ENCODE results near the gene RPL28.

RPL28 gene

DNA sequence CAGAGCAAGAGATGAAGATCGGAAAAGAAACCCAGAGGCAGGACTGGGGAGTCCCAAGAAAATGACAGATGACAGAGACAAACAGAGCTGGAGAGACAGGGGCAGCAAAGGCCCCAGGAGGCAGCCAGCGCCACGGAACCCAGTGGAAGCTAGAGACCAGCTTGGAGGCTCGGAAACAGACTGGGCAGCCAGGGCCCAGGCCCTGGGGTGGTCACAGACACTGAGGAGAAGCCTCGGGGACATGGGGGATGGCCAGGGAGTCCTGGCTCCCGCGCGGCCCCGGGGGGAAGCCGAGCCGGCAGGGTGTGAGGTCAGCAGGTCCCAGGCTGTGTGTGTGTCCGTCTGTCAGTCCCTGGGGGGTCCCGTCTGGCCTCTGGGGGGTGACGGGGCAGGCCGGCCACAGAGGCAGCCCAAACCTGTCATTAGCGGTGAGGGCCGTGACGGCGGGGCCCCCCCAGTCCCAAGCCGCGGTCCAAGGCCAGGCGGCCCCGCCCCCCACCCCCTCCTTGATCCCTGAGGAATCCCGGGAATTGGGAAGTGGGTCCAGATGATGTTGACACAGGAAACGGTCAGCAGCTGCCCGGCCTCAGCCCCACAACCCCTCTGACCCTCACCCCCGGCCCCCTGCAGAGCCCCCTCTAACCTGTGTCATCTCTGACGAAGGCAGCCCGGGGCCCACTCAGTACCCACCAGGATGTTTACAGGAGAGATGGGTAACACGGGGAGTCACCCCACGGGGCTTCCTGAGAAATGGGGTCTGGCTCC lies 11.6 kb upstream of the RPL28 start:
- no peak for DNase-seq

DNA sequence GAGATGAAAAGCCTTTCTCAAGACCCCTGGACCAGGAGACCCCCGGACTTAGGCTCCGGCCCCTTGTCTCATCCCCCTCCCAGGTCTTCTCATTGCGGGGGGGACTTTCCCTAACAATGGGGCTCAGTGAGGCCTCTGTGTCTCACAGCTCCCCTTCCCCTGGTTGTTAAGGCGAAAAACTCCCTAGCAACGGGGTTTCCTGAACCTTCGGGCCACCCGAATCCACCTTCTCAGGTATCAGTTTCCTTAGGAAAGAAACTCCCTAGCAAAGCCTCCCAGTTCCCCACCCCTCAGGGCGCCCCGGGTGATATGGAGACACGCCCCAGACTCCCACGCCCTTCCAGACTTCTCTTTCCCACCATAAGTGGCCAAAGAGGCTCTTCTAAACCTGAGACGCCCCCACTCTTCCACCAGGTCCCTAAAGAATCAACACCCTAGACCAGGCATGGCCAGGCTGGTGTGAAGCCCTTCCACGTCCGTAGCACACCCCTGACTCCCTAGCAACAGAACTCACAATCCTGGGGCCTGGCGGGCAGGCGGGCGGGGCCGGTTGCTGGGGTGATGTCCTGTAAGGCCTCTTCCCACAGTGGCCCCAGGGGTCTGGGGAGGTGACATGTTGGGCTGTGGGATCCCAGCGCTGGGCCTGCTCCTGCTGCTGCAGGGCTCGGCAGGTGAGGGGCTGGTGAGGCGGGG lies 9.3 kb upstream of the RPL28 start, which contains the start of gene TMEM190:
TMEM190 (plus strand) TSS at position 586 of the 693 bp plus-strand sequence; CDS start at position 614, 28 bp downstream.
- DNase-seq: no peak

DNA sequence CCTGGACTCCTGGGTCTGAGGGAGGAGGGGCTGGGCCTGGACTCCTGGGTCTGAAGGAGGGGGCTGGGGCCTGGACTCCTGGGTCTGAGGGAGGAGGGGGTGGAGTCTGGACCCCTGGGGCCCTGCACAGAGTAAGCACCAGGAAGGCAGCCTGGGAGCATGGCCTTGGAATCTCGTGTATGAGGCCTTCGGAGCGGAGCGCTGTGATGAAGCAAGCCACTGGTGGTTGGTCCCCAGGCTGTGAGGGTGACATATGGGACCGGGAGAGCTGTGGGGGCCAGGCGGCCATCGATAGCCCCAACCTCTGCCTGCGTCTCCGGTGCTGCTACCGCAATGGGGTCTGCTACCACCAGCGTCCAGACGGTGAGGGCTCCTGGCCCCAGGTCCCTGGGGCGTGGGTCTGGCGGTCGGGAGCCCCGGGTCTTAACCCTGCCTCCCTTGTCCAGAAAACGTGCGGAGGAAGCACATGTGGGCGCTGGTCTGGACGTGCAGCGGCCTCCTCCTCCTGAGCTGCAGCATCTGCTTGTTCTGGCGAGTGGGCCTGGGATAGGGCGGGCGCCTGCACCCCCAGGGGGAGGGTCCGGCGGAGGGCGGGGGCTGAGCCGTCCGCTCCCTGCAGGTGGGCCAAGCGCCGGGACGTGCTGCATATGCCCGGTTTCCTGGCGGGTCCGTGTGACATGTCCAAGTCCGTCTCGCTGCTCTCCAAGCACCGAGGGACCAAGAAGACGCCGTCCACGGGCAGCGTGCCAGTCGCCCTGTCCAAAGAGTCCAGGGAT lies 8.2 kb upstream of the RPL28 start:
- no peak for DNase-seq

DNA sequence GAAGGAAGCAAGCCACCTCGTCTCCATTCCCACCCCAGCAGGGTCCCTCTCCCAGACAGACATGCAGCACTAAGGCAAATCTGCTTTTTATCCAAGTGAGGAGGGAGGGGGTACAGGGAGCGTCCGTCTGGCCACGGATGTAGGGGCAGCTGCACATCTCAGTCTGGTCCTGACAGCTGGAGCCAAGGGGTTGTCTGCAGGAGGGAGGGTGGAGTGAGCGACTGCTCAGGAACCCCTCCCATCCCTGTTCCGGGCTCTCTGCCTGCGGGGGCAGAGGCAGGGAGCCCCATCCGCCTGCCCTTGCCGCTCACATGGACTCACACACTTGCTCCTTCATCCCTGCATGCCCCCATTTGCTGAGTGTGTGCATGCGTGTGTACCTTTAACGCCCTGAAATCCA lies 6.6 kb upstream of the RPL28 start:
- no peak for DNase-seq

DNA sequence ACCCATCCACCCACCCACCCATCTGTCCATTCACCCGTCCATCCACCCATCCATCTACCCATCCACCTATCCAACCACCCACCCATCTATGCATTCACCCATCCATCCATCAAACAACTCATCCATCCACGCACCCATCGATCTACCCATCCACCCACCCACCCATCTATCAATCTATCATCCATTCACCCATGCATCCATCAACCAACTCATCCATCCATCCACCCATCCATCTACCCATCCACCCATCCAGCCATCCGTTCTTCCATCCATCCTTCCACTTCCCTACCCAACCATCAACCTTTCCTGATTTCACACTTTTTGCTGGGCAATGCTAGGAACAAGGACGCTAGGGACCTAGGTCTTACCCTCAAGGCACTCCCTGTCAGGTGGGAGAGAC lies 3.7 kb upstream of the RPL28 start:
- DNase-seq: no peak

DNA sequence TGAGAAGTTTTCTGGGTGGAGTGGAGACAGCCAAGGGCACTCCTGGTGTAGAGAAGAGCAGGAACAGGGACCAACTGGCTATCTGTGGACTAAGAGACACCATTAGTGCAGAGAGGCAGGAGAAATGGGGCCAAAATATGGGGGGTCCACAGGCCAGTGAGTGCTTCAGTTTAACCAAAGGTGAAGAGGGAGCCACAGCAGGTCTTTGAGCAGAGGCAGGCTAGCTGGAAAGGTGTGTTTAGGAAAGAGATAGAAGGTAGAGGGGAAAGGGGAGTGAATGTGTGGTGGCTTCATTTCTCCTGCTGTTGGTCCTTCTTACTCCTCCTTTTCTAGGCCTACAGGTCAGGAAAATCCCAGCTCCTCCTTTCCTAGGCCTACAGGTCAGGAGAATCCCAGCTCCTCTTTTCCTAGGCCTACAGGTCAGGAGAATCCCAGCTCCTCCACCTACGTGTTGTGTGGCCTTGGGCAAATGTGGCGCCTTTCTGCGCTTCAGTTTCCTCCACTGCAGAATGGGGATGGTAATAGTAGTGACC lies 3.1 kb upstream of the RPL28 start:
- no peak for DNase-seq

DNA sequence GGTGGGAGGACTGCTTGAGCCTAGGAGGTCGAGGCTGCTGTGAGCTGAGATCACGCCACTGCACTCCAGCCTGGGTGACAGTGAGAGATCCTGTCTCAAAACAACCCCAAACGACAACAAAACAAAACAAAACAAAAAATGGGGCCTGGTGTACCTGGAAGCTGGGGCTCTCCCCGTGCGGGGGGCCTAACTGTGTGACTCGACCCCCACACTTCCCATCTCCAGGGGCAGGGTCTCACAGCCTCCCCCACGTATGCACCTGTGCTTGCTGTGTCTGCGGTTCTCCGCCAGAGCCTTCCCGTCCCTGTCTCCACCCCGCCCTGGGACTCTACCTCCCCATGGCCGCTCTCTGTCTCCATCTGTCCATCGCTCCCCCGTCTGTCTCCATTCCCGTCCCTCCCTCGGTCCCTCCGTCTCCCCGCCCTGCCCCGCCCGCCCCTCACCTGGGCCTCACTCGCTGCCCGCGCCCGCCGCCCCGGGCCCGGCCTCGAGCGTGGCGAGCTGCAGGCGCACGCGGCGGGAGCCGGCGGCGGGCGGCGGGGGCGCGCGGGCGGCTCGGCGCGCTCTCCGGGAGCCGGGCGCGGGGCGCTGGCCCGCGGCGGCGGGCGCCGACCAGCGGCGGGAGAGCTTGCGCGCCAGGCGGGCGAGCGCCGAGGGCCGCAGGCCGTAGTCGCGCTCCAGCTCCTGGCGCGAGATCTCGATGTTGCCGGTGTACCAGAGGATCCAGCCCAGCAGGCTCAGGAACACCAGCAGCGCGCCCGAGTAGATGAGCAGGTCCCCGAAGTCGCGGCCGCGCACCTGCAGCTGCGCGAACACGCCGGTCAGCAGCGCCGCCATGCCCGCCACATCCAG lies 2.2 kb upstream of the RPL28 start:
- peak in 9 of 14 donors; percentile 6 to 54 (median 32) for DNase-seq

DNA sequence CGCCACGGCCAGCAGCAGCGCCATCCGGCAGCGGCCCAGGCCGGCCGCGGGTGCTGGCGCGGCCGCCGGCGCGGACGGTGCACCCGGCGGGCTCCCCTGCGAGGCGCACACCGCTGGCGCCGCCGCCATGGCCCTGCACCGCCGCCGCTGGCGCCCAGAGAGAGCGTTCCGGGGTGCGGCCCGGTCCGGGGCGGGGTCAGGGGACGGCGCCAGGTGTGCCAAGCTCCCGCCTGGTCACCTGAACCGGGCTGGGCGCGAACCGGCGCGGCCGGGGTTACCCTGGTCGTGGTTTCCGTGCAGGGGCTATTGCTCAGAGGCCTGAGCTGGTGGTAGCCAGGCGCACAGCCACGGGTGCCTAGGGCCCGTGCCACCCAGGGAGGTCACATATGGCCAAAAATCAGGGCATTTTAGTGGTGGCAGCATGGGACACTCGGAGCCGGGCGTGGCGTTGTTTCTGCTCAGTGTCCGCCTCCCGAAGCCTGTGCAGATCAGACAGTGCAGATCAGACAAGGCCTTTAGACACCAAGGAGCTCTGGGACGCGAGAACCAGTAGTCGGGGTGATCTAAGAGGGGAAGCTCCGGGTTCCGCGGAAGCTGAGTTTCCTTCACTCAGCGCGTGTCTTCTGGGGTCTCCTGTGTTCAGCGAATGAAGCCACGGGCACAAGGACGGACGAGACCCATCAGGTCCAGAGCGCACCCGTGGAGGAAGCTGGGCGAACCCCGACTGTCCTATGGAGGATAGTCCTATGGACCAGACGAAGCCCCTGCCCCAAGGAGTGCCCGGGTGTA lies 1.4 kb upstream of the RPL28 start, which contains the start of gene TMEM238:
TMEM238 (minus strand) TSS at position 162 of the 789 bp plus-strand sequence; CDS start at position 129, 33 bp downstream.
- DNase-seq: peak in 10 of 14 donors; percentile 31 to 62 (median 46)

DNA sequence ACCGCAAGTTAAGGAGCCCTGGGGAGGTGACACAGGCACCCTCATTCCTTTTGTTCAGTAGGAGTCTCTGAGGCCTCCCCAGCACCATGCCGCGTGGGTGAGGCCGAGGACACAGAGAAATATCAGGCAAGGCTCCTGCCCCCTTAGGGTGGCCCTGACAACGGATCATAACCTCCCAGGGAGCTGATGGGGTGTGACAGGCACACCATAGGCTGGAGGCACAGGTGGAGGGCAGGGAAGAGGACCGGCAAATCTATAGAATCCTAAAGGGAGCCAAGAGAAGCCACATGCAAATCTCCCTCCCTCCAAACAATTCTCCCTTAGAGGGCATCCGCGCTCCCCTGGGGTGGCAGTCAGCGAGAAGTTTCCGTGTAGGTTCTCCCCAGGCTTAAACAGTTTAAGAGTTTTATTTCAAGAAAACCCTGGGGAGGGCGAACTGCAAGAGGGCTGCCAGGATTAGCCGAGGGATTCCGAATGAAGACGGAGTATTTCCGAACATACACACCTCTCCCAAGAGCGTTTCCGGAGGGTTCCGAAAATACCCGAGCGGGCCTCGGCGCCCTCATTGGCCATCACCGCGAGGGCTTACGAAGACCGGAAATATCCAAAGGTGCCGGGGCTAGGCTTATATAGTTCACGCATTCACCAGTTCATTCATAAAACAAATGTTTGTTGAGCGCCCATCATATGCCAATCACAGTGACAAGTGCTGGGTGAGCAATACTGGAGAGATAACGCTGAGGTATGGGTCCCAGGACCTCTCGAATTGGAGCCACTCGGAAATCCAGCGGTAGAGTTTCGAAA lies 610 bp upstream of the RPL28 start:
- DNase-seq: peak; percentile 49 to 98 (median 94)

DNA sequence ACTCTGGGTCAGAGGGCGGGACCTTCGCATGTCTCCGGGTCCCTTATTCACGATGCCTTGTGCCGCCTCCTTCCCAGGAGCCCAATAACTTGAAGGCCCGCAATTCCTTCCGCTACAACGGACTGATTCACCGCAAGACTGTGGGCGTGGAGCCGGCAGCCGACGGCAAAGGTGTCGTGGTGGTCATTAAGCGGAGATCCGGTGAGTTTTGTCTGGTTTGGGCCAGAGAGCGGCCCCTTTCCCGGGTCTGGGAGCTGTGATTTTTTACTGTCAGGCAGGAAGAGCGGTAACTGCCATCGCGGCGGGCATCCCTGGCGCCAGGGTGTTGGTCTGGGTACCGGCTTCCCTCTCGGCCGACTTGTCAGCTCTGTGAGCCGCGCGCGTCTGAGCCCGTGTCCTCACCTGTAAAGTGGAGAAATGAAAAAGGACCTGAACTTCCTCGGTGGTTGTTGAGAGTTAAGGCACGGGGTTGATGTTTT lies 800 bp downstream of the RPL28 start:
- peak in 1 of 14 donors; percentile 34 for DNase-seq

DNA sequence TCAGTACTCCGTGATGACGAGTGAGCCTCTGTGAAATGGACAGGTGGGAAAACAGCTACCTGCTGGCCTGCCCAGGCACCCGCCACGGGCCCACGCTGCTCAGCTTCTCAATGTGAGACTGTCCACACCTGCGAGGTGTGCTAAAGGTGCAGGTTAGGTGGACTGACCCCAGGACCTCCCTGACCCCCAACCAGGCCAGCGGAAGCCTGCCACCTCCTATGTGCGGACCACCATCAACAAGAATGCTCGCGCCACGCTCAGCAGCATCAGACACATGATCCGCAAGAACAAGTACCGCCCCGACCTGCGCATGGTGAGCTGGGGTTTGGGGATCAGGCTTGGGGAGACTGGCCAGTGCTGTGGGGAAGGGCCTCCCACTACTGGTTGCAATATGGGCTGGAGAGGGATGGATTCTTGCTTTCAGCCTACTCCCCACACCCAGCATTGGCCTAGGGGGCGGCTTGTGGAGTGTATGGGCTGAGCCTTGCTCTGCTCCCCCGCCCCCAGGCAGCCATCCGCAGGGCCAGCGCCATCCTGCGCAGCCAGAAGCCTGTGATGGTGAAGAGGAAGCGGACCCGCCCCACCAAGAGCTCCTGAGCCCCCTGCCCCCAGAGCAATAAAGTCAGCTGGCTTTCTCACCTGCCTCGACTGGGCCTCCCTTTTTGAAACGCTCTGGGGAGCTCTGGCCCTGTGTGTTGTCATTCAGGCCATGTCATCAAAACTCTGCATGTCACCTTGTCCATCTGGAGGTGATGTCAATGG lies 2.2 kb downstream of the RPL28 start:
- DNase-seq: no peak

DNA sequence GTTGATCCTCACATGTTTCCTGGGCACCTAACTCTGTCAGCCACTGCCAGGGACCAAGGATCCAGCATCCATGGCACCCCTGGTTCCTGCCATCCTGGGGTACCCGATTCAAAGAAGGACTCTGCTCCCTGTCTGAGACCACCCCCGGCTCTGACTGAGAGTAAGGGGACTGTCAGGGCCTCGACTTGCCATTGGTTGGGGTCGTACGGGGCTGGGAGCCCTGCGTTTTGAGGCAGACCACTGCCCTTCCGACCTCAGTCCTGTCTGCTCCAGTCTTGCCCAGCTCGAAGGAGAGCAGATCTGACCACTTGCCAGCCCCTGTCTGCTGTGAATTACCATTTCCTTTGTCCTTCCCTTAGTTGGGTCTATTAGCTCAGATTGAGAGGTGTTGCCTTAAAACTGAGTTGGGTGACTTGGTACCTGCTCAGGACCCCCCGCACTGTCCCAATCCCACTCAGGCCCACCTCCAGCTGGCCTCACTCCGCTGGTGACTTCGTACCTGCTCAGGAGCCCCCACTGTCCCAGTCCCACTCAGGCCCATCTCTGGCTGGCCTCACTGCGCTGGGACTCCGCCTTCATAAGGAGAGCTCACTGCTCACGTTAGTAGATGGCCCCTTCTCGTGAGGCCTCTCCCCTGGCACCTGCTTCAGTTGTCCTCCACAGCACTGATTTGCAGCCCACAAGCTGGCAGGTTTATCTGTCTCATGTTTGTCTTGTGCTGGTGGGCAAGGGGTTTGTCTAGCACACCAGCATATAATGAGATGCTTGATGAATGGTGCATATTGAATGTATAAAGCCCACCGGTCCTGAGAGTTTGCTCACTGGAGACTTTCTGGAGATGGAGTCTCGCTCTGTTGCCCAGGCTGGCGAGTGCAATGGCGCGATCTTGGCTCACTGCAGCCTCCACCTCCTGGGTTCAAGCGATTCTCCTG lies 3.9 kb downstream of the RPL28 start:
- no peak for DNase-seq

DNA sequence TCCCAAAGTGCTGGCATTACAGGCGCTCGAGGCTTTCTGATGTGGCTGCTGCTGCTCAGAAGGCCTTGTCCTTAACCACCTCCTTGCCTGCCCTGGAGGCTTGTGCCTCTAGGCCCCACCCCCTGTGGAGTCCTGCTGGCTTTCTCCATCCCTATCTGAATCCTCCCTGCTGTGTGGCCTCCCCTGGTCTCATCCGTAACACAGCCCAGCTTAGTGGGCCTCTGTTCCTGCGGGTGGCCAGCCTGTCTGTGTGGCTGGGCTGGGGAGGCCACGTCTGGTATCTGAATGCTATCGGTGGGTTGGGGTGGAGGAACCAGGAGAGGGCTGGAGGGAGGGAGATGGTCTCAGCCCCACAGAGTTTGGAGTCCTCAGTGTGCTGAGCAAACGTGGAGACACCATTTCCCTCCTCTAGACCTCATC lies 4.7 kb downstream of the RPL28 start:
- DNase-seq: no peak

DNA sequence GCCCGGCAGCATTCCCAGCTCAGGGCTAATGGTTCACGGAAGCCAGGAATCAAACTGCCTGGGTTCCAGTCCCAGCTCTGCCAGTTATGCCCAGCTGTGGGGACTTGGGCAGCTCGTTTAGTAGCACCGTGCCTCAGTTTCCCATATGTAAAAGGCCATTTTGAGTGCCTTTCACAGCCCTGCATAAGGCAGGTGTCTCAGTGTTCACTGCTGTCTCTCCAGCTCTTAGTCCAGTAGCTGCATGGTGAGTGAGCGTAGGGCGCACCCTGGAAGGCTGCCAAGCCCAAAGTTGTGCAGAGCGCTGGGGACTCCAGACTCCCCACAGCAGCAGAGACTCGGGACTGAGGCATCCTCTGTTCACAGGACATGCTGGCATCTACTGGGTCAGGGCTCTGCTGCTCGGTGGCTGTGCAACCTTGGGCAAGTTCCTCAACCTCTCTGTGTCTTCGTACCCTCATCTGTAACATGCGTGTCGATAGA lies 5.5 kb downstream of the RPL28 start:
- no peak for DNase-seq

DNA sequence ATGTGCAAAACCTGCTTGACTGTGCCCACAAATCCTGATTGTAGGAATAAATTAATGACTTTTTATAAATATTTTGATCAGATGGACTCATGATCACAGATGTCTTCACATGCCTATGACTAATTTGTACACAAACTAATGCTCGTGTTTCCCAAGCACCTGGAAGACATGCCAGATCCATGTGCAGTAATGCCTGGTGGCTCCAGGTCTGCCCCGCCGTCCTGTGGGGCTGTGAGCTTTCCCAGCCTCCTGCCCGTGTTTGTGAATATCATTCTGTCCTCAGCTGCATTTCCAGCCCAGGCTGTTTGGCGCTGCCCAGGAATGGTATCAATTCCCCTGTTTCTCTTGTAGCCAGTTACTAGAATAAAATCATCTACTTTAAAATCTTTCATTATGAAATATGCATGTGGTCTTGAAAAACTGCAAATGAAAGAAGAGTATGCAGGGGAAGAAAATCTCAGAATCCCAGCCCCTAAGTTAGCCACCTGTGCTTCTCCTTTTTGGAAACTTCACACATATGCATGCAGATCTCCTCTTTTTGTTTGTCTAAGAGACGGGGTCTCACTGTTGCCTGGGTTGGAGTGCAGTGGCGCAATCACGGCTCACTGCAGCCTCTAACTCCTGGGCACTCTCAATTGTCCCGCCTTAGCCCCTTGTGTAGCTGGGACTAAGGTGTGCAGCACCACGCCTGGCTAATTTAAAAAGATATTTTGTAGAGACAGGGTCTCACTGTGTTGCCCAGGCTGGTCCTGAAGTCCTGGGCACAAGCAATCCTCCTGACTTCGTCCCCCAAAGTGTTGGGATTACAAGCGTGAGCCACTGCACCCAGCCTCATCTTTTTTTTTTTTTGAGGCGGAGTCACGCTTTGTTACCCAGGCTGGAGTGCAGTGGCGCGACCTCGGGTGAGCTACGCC lies 6.2 kb downstream of the RPL28 start:
- no peak for DNase-seq
